ENCODE data around the gene RTEL1. TPM values are rescaled to one million over a fixed set of nuclear protein-coding genes. Genes with fewer than 3 reads are reported as not detected.
"Not testable (repeated sequence)": the region's sequence is repeated elsewhere in the genome, so short reads cannot be mapped to it uniquely, and the experiment has no call there.

Gene RTEL1
- total RNA-seq, 1 donor from 2014 or later: 16.8 TPM

GRCh38 chr20:63712191-63712590 lies 54.1 kb downstream of the RTEL1 start:
- DNase-seq (ENCODE audit: low read depth, low spot score): no peak

GRCh38 chr20:63714858-63715257 lies 56.7 kb downstream of the RTEL1 start:
- no peak for DNase-seq (ENCODE audit: low read depth, low spot score)

DNA sequence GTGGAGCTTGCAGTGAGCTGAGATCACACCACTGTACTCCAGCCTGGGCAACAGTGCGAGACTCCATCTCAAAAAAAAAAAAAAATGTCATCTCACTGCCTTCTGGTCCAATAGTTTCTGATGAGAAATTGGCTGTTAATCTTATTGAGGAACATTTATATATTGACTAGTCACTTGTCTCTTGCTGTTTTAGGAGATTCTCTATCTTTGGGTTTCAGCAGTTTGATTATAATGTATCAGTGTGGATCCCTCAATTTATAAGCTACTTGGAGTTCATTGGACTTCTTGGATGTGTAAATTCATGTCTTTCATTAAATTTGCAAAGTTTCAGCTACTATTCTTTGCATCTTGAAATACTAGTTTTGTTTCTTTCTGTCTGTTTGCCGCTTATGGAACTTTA lies 60.9 kb downstream of the RTEL1 start:
- no peak for DNase-seq (ENCODE audit: low read depth, low spot score)

- DNase-seq (ENCODE audit: low read depth, low spot score): not testable (repeated sequence)
These were observed 65.0 kb downstream of the RTEL1 start for GRCh38 chr20:63722967-63723622.

GRCh38 chr20:63730189-63730733 lies 72.1 kb downstream of the RTEL1 start:
- not testable (repeated sequence) for DNase-seq (ENCODE audit: low read depth, low spot score)

- no peak for DNase-seq (ENCODE audit: low read depth, low spot score)
These were observed 73.3 kb downstream of the RTEL1 start for GRCh38 chr20:63731410-63731809.

DNA sequence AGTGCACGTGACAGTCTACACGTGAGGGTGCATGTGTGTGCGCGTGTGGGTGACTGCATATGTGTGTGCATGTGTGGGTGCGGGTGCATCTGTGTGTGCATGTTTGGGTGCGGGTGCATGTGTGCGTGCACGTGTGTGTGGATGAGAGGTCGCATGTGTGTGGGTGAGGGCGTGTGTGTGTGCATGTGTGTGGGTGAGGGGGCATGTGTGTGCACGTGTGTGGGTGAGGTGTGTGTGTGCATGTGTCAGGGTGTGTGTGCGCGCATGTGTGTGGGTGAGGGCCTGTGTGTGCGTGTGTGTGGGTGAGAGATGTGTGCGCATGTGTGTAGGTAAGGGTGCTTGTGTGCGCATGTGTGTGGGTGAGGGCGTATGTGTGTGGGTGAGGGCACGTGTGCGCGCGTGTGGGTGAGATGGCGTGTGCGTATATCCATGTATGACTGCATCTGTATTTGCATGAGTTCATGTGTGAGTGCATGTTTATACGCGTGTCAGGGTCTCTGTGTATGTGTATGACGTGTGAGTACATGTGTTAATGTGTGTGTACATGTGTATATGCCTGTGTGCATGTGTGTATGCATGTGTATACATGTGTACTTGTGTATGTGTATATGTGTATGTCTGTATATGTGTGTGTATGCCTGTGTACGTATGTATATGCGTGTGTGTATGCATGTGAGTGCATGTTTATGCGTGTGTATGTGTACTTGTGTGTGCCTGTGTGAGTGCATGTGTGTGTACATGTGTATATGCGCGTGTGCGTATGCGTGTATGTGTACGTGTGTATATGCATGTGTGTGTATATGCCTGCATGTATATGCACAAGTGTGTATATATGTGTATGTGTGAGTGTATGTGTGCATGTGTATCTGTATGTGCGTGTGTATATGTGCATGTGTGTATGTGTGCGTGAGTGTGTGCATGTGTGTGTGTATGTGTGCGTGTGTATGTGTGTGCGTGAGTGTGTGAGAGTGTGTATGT lies 74.3 kb downstream of the RTEL1 start:
- no peak for DNase-seq (ENCODE audit: low read depth, low spot score)

GRCh38 chr20:63733117-63733516 lies 75.0 kb downstream of the RTEL1 start:
- DNase-seq (ENCODE audit: low read depth, low spot score): no peak

- no peak for DNase-seq (ENCODE audit: low read depth, low spot score)
These were observed 75.5 kb downstream of the RTEL1 start for GRCh38 chr20:63733579-63734081.

DNA sequence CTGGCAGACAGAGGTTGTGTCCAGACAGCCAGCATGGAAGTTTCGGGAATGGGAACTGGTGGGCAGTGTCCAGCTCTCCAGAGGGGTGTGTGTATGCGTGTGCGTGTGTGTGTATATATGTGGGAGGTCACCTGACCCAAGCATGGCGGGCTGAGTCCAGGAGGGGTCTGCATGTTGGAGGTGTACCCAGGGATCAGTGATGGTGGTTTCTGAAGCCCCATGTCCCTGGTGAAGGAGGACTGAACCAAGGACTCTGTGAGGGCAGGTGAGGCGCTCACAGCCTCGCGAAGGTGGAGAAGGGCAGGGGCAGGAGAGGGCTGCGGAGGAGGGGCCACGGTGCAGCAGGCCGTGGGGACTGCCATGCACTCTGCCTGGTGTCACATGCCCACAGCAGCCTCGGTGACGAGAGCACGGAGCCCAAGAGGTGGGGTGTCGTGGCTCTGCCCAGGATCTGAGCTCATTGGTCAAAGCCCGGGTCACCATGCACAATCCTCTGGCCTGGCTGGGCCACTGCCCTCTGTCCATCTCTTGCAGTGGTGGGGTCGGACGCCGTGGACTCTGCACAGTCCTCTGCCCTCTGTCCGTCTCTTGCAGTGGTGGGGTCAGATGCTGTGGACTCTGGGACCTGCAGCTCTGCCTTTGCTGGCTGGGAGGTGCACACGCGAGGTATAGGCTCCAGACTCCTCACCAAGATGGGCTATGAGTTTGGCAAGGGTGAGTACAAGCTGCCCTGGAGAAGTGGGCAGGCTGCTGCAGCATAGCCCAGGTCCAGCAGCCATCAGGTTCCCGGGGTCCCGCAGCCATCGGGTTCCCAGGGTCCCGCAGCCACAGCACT lies 76.2 kb downstream of the RTEL1 start:
- no peak for DNase-seq (ENCODE audit: low read depth, low spot score)

DNA sequence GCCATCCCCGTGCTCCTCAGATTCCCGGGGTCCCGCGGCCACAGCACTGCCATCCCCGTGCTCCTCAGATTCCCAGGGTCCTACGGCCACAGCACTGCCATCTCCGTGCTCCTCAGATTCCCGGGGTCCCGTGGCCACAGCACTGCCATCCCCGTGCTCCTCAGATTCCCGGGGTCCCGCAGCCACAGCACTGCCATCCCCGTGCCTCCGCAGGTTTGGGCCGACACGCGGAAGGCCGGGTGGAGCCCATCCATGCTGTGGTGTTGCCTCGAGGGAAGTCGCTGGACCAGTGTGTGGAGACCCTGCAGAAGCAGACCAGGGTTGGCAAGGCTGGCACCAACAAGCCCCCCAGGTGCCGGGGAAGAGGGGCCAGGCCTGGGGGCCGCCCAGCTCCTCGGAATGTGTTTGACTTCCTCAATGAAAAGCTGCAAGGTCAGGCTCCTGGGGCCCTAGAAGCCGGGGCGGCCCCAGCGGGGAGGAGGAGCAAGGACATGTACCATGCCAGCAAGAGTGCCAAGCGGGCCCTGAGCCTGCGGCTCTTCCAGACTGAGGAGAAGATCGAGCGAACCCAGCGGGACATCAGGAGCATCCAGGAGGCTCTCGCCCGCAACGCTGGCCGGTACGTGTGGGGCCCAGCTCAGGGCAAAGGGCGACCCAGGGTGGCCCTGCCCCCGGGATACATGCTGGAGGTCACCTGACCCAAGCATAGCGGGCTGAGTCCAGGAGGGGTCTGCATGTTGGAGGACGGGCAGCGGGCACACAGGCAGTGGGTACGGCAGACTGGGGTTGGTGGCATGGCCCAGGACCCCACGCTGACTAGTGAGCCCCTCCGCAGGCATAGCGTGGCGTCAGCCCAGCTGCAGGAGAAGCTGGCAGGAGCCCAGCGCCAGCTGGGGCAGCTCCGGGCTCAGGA lies 77.1 kb downstream of the RTEL1 start:
- DNase-seq (ENCODE audit: low read depth, low spot score): no peak

DNA sequence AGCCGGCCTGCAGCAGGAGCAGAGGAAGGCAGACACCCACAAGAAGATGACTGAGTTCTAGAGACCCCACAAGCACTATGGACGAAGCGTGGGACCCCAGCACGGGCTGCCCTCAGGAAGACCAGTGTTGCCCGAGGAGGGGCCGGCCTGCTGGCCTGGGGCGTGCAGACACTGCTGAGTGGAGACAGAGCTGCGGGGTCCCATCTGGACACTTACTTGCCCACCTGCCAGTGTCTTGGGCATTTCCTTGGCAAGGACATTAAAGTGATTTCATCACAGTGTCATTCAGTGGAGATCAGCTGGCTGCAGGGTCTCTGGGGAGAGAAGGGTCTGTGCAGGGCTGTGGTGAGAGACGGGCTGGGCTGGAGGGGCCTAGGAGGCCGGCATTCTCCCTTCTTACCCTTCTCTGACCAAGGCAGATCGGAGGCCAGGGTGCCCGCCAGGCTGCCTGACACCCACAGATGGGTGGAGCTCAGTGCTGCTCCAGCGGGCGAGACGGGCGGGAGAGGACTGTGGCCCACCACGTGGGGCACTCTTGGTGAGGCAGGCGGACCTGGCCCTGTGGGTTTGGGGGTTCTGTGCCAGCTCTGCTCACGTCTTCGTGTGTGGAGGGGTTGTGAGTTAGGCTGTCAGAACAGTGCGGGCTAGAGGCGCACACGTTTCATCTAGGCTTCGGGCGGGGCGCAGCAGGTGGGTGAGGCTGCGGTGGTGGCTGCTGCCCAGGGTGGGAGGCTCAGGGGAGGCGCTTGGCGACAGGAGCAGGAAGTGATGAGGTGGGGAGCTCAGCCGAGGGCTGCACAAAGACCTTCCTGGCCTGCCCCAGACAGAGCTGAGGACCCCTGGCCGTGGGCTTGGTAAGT lies 78.0 kb downstream of the RTEL1 start, which contains the start of gene LIME1:
TSS of gene LIME1 (plus strand) at position 806 of the 860 bp plus-strand sequence. CDS start 886 bp downstream, outside the sequence.
- no peak for DNase-seq (ENCODE audit: low read depth, low spot score)

DNA sequence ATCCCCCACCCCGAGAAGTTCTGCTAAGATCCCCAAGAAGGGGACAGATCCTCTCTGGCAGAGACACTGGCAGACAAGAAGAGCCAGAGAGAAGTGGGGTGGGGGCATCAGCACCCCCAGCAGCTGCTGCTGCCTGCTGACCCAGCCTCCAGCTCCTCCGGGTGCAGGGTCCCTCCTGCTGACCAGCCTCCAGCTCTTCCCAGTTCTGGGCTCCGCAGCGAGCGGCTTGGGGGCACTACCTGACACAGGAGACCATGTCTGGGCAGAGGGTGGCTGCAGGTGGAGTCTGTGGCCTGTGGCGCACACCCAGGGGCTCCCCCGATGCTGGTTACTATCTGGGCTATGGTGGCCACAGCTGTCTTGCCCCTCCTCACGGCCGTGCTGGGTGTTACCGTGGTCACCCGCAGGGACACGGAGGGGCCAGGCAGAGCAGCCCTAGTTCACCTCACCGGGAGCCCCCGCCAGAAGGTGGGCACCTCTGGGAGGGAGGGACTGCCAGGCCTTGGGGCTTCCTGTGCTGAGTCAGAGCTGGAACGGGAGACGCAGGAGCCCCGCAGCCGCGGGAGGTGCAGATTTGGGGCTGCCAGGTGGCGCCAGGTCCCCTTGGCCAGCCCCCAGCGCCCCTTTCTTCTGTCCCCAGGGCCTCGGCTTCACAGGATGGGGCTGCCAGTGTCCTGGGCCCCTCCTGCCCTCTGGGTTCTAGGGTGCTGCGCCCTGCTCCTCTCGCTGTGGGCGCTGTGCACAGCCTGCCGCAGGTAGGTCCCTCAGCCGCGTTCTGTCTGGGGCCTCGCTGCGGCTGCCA lies 79.0 kb downstream of the RTEL1 start:
- no peak for DNase-seq (ENCODE audit: low read depth, low spot score)

DNA sequence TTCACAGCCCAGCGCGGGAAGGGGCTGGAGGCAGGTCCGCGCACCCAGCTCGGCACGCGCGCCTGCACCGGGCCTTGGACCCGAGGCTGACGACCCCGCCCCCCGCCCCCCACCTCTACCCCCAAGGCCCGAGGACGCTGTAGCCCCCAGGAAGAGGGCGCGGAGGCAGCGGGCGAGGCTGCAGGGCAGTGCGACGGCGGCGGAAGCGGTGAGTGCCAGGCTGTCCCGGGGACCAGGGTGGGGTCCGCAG lies 79.5 kb downstream of the RTEL1 start:
- no peak for DNase-seq (ENCODE audit: low read depth, low spot score)

DNA sequence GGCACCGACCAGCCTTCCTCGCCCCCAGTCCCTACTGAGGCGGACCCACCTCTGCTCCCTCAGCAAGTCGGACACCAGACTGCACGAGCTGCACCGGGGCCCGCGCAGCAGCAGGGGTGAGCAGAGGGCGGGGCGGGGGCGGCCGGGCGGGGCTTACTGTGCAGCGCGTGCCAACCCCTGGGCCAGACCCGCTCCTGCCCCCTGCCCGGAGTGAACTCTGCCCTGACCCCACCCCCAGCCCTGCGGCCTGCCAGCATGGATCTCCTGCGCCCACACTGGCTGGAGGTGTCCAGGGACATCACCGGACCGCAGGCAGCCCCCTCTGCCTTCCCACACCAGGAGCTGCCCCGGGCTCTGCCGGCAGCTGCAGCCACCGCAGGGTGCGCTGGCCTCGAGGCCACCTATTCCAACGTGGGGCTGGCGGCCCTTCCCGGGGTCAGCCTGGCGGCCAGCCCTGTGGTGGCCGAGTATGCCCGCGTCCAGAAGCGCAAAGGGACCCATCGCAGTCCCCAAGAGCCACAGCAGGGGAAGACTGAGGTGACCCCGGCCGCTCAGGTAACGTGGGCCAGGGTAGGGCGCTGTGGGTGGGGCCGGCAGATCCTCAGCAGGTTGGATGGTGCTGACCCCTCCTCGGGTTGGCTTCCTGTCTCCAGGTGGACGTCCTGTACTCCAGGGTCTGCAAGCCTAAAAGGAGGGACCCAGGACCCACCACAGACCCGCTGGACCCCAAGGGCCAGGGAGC lies 80.0 kb downstream of the RTEL1 start:
- no peak for DNase-seq (ENCODE audit: low read depth, low spot score)

GRCh38 chr20:63738687-63739129 lies 80.6 kb downstream of the RTEL1 start:
- no peak for DNase-seq (ENCODE audit: low read depth, low spot score)

Measured in pulmonary artery endothelial cell (primary cell).